H1 (cell line): Measurements from ENCODE around the gene IFT81. TPM values are rescaled to one million over a fixed set of nuclear protein-coding genes. Genes with fewer than 3 reads are reported as not detected.

ENCODE experiments used
- CTCF ChIA-PET: fragments of 300-600 bp; sonication (Branson Sonifier 250); formaldehyde crosslinking; loops from one replicate; lab custom pipeline; 2021; ENCODE audit not compliant: partially characterized antibody; lab: Charles Lee
- POLR2A ChIA-PET: fragments of 300-600 bp; sonication (Branson Sonifier 250); formaldehyde crosslinking; loops from one replicate; lab custom pipeline; 2021; ENCODE audit warnings: inconsistent platforms; ENCODE audit not compliant: partially characterized antibody; lab: Charles Lee
- DNase-seq, 2 experiments: peaks; one replicate each; pipeline versions ENCODE4 v3.0.0 to v3.0.0-alpha.2; 2010 to 2022; ENCODE audit warnings: low spot score in 2 of 2, low read depth in 1 of 2, mixed read lengths in 1 of 2
- FAIRE-seq: peaks from 2 replicates; lab custom pipeline; 2011; peaks lifted over from hg19 to GRCh38; lab: Jason Lieb, UNC
- H2AFZ ChIP-seq: 2 replicates; pipeline ENCODE4 v1.8.1; 2012; ENCODE audit warnings: low read length, inconsistent platforms
- H2AK5ac ChIP-seq: 2 replicates; pipeline ENCODE4 v1.6.1; 2013; ENCODE audit warnings: low read depth, low read length
- H2BK120ac ChIP-seq: replicated peaks from 2 replicates; pipeline ENCODE3; 2013; ENCODE audit warnings: low read depth, low read length, inconsistent platforms
- H2BK12ac ChIP-seq: 2 replicates; pipeline ENCODE4 v1.6.1; 2013; ENCODE audit warnings: low read depth, low read length
- H2BK15ac ChIP-seq: 2 replicates; pipeline ENCODE4 v1.6.1; 2013; ENCODE audit warnings: low read length
- H2BK20ac ChIP-seq: 2 replicates; pipeline ENCODE4 v1.6.1; 2013; ENCODE audit warnings: low read length
- H2BK5ac ChIP-seq: 2 replicates; pipeline ENCODE4 v1.6.1; 2013; ENCODE audit warnings: low read depth, low read length
- H3K14ac ChIP-seq: 2 replicates; pipeline ENCODE4 v1.6.1; 2013; ENCODE audit warnings: inconsistent platforms; ENCODE audit not compliant: insufficient read length
- H3K18ac ChIP-seq: 2 replicates; pipeline ENCODE4 v1.6.1; 2013; ENCODE audit warnings: low read length; ENCODE audit errors: extremely low read depth
- H3K23ac ChIP-seq: 2 replicates; pipeline ENCODE4 v1.6.1; 2013; ENCODE audit warnings: inconsistent platforms; ENCODE audit not compliant: insufficient read length
- H3K23me2 ChIP-seq: 2 replicates; pipeline ENCODE4 v1.6.1; 2013; ENCODE audit warnings: low read depth, low read length
- H3K27ac ChIP-seq: 2 replicates; pipeline ENCODE4 v1.6.1; 2011; ENCODE audit warnings: low read depth, low read length, inconsistent platforms
- H3K27me3 ChIP-seq, 4 experiments: replicated peaks in 1 of 4; 1 replicate in 1 of 4; 2 replicates in 3 of 4; pipeline versions ENCODE4 v1.6.1 to v1.8.1; 2011 to 2013; ENCODE audit warnings: low read length in 3 of 4, mild to moderate bottlenecking in 3 of 4, inconsistent platforms in 2 of 4, mixed read lengths in 2 of 4, moderate library complexity in 1 of 4; ENCODE audit not compliant: control insufficient read depth in 3 of 4, insufficient read depth in 3 of 4; ENCODE audit errors: extremely low read depth in 1 of 4
- H3K36me3 ChIP-seq, 4 experiments: 2 replicates each; pipeline versions ENCODE4 v1.6.1 to v1.8.1; 2011 to 2013; ENCODE audit warnings: mild to moderate bottlenecking in 4 of 4, low read length in 3 of 4, moderate library complexity in 2 of 4, control low read depth in 1 of 4, inconsistent platforms in 1 of 4; ENCODE audit not compliant: insufficient read depth in 4 of 4, control insufficient read depth in 2 of 4
- H3K4ac ChIP-seq: replicated peaks from 2 replicates; pipeline ENCODE3; 2013; ENCODE audit warnings: low read length, low read depth, mixed read lengths, inconsistent platforms; ENCODE audit not compliant: insufficient read length
- H3K4me1 ChIP-seq, 4 experiments: replicated peaks in 1 of 4; 1 replicate in 1 of 4; 2 replicates in 3 of 4; pipeline versions ENCODE4 v1.6.1 to v1.8.1; 2011 to 2013; ENCODE audit warnings: low read length in 3 of 4, inconsistent platforms in 2 of 4, mixed read lengths in 1 of 4; ENCODE audit not compliant: insufficient read depth in 4 of 4, control insufficient read depth in 3 of 4
- H3K4me2 ChIP-seq, 2 experiments: 2 replicates each; pipeline versions ENCODE4 v1.6.1 to v1.8.1; 2011 to 2013; ENCODE audit warnings: low read depth in 2 of 2, low read length in 2 of 2, control low read depth in 1 of 2, inconsistent platforms in 1 of 2, mild to moderate bottlenecking in 1 of 2; ENCODE audit not compliant: insufficient read depth in 1 of 2
- H3K4me3 ChIP-seq, 4 experiments: fragments of 200-600, 300-600 bp in 1 of 4; sonication (generic), shearing (Covaris generic), sonication (Bioruptor Twin) in 1 of 4; 2 replicates each; pipeline versions ENCODE4 v1.5.1 to v1.8.1; 2011 to 2016; ENCODE audit warnings: low read length in 4 of 4, low read depth in 3 of 4, control low read depth in 2 of 4, inconsistent platforms in 2 of 4, mild to moderate bottlenecking in 2 of 4, mixed read lengths in 1 of 4, moderate library complexity in 1 of 4; ENCODE audit not compliant: insufficient read depth in 2 of 4; ENCODE audit errors: extremely low read depth in 1 of 4
- H3K56ac ChIP-seq: replicated peaks from 2 replicates; pipeline ENCODE3; 2013; ENCODE audit warnings: low read depth, mild to moderate bottlenecking, mixed read lengths, low read length, inconsistent platforms; ENCODE audit not compliant: insufficient read length
- H3K79me1 ChIP-seq: 2 replicates; pipeline ENCODE4 v1.6.1; 2013; ENCODE audit warnings: low read depth, low read length, control low read depth
- H3K79me2 ChIP-seq, 2 experiments: 2 replicates each; pipeline versions ENCODE4 v1.6.1 to v1.8.1; 2012 to 2013; ENCODE audit warnings: low read length in 2 of 2, mild to moderate bottlenecking in 2 of 2, inconsistent platforms in 1 of 2; ENCODE audit not compliant: insufficient read depth in 2 of 2, control insufficient read depth in 1 of 2
- H3K9ac ChIP-seq, 4 experiments: replicated peaks in 1 of 4; 1 replicate in 1 of 4; 2 replicates in 3 of 4; pipeline versions ENCODE4 v1.6.1 to v1.8.1; 2011 to 2013; ENCODE audit warnings: low read depth in 3 of 4, low read length in 3 of 4, control low read depth in 2 of 4, mild to moderate bottlenecking in 2 of 4, moderate library complexity in 2 of 4, inconsistent platforms in 1 of 4; ENCODE audit errors: extremely low read depth in 1 of 4
- H3K9me3 ChIP-seq, 2 experiments: 2 replicates each; pipeline versions ENCODE4 v1.6.1 to v1.8.1; 2012 to 2013; ENCODE audit warnings: mild to moderate bottlenecking in 2 of 2, moderate library complexity in 2 of 2, control low read depth in 1 of 2, inconsistent platforms in 1 of 2, low read depth in 1 of 2, low read length in 1 of 2, mixed read lengths in 1 of 2; ENCODE audit not compliant: insufficient read depth in 2 of 2
- H4K20me1 ChIP-seq, 2 experiments: replicated peaks in 1 of 2; 2 replicates each; pipeline versions ENCODE3 to v1.8.1; 2011 to 2013; ENCODE audit warnings: inconsistent platforms in 2 of 2, low read length in 2 of 2, mild to moderate bottlenecking in 1 of 2; ENCODE audit not compliant: insufficient read depth in 2 of 2, control insufficient read depth in 1 of 2
- H4K5ac ChIP-seq: 2 replicates; pipeline ENCODE4 v1.6.1; 2013; ENCODE audit warnings: low read length, low read depth, mixed read lengths, inconsistent platforms; ENCODE audit not compliant: insufficient read length
- H4K8ac ChIP-seq: 2 replicates; pipeline ENCODE4 v1.8.0; 2013; ENCODE audit warnings: mild to moderate bottlenecking, moderate library complexity, low read length, inconsistent platforms; ENCODE audit not compliant: insufficient read depth; ENCODE audit errors: extremely low read depth
- H4K91ac ChIP-seq: replicated peaks from 2 replicates; pipeline ENCODE3; 2013; ENCODE audit warnings: low read length, mixed read lengths, inconsistent platforms; ENCODE audit not compliant: insufficient read length
- ATF2 ChIP-seq: IDR thresholded peaks from 2 replicates; pipeline ENCODE4 v1.6.1; 2012; ENCODE audit warnings: low read length, inconsistent platforms
- CEBPB ChIP-seq: IDR thresholded peaks from 2 replicates; pipeline ENCODE4 v1.6.1; 2012; ENCODE audit warnings: low read depth, low read length
- GTF2F1 ChIP-seq: IDR thresholded peaks from 2 replicates; pipeline ENCODE4 v1.6.1; 2012; ENCODE audit warnings: low read depth, low read length, improper control_type of control experiment, borderline replicate concordance
- HDAC2 ChIP-seq, 2 experiments: fragments of 300-600 bp in 1 of 2; sonication (generic) in 1 of 2; IDR thresholded peaks; 2 replicates each; pipeline ENCODE4 v1.6.1; 2011 to 2012; ENCODE audit warnings: low read depth in 2 of 2, low read length in 2 of 2, mild to moderate bottlenecking in 2 of 2, moderate library complexity in 2 of 2, borderline replicate concordance in 1 of 2, inconsistent platforms in 1 of 2
- HDAC6 ChIP-seq: IDR thresholded peaks from one replicate; pipeline ENCODE4 v1.7.1; 2012; ENCODE audit warnings: low read depth, mild to moderate bottlenecking, inconsistent platforms, low read length, moderate library complexity
- KDM4A ChIP-seq: IDR thresholded peaks from one replicate; pipeline ENCODE4 v1.7.1; 2012; ENCODE audit warnings: low read depth, mild to moderate bottlenecking, moderate library complexity, low read length, inconsistent platforms; ENCODE audit not compliant: severe bottlenecking
- MAX ChIP-seq: IDR thresholded peaks from 2 replicates; pipeline ENCODE4 v1.6.1; 2012; ENCODE audit warnings: inconsistent platforms
- POU5F1 ChIP-seq: IDR thresholded peaks from 2 replicates; pipeline ENCODE4 v1.6.1; 2011; ENCODE audit warnings: low read depth, mild to moderate bottlenecking, low read length, moderate library complexity
- RNF2 ChIP-seq: fragments of 200-900, 300-1000 bp; sonication (generic); IDR thresholded peaks from 2 replicates; pipeline ENCODE4 v1.7.1; 2016; ENCODE audit warnings: borderline replicate concordance, low read depth, mild to moderate bottlenecking, antibody characterized with exemption, low read length; ENCODE audit not compliant: poor library complexity, severe bottlenecking; ENCODE audit errors: missing control alignments
- TAF1 ChIP-seq: IDR thresholded peaks from 2 replicates; pipeline ENCODE4 v1.6.1; 2011; ENCODE audit warnings: mild to moderate bottlenecking, low read depth, low read length
- YY1 ChIP-seq: IDR thresholded peaks from 2 replicates; pipeline ENCODE4 v1.6.1; 2011; ENCODE audit warnings: low read depth, mild to moderate bottlenecking, low read length
- ZNF274 ChIP-seq: IDR thresholded peaks from 2 replicates; pipeline ENCODE4 v1.7.0; 2012; ENCODE audit warnings: low read length, borderline replicate concordance; ENCODE audit errors: extremely low read depth
- WGBS, 2 experiments: shearing (Covaris generic) in 1 of 2; methylation state at CpG; one replicate each; pipeline versions ENCODE4 v1.1.6 to v1.1.7; 2013 to 2015; ENCODE audit warnings: low lambda C conversion rate in 2 of 2, mixed read lengths in 2 of 2, inconsistent platforms in 1 of 2, low coverage in 1 of 2, missing lambda C conversion rate in 1 of 2; ENCODE audit not compliant: insufficient replicate concordance in 2 of 2, insufficient coverage in 1 of 2, insufficient read length in 1 of 2; ENCODE audit errors: extremely low coverage in 1 of 2, missing lambda C conversion rate in 1 of 2; 5-methylcytosine and 5-hydroxymethylcytosine counted together
- polyA plus RNA-seq, 7 experiments: library from polyadenylated mRNA; depleted of rRNA in 3 of 7; stranded (reverse) in 5 of 7; unstranded in 2 of 7; fragments of >200 nt in 5 of 7; fragments of 200-250 nt in 2 of 7; gene quantifications; 1 replicate in 5 of 7; 2 replicates in 1 of 7; 4 replicates in 1 of 7; pipeline versions ENCODE4 v1.2.1 to v1.2.3, GENCODE V29; 2011 to 2013; ENCODE audit warnings: missing spikeins in 2 of 7, mixed read lengths in 2 of 7
- total RNA-seq: library from RNA; stranded (reverse); fragmentation: NEBNext Ultra II Directional; extraction: Animal tissue kit (Norgen Biotek cat#: 25700); gene quantifications from 2 replicates; pipeline ENCODE4 v1.2.1, GENCODE V29; 2021

The IFT81 gene
- total and polyA plus RNA-seq, 2 of the 8 experiments (the other 6 are each of a cell fraction or from before 2014, with no cell fraction given): 4.1 to 14.5 TPM

GRCh38 chr12:110227138-110227537, 103.0 kb downstream of the IFT81 start:
- no peaks in the 10 kb centered on the region for H3K9me3 ChIP-seq
- H3K27me3 ChIP-seq: no peaks in the 10 kb centered on the region
- no peak overlapping the region for H2AK5ac ChIP-seq
- H3K36me3 ChIP-seq: no peaks in the 10 kb centered on the region
- peaks cover 0 to 2% (median 0%) of the 10 kb centered on the region in 4 experiments; a peak in 1 of 7 replicates for H3K4me1 ChIP-seq
- no peak overlapping the region for H2BK5ac ChIP-seq
- no peak overlapping the region for H2BK20ac ChIP-seq
- H3K9ac ChIP-seq: no peak overlapping the region
- FAIRE-seq (no peak), DNase-seq (no peak)
- 89% methylated on average over 3 of the region's 3 CpGs; no CpG with 5 or more reads in 1 of the 2 experiments for WGBS, 2 experiments
- no peak overlapping the region for H3K14ac ChIP-seq
- no peaks in the 10 kb centered on the region for H3K23me2 ChIP-seq
- no peak overlapping the region for H2BK15ac ChIP-seq
- no peak overlapping the region for H4K5ac ChIP-seq
- H3K23ac ChIP-seq: no peak overlapping the region
- no peak overlapping the region for H2BK12ac ChIP-seq
- H3K4me2 ChIP-seq: no peak overlapping the region
- POLR2A ChIA-PET: interaction anchor here (1.0 kb wide), 1 partner anchor 17 kb away, joined by 3 read pairs; no protein-coding TSS in a partner anchor
- H2AFZ ChIP-seq: no peak overlapping the region
- H3K4ac ChIP-seq: no peak overlapping the region
- H3K27ac ChIP-seq: no peak overlapping the region
- H3K79me1 ChIP-seq: no peaks in the 10 kb centered on the region
- CTCF ChIA-PET: interaction anchor here (0.6 to 1.6 kb wide), 4 partner anchors 23 to 132 kb away, joined by 3 read pairs; no protein-coding TSS in a partner anchor
- H3K79me2 ChIP-seq: no peaks in the 10 kb centered on the region
- H4K20me1 ChIP-seq: no peaks in the 10 kb centered on the region
- no peak overlapping the region for H3K4me3 ChIP-seq
- no peak overlapping the region for H4K8ac ChIP-seq
- H4K91ac ChIP-seq: no peak overlapping the region
- H2BK120ac ChIP-seq: no peak overlapping the region
- no peak overlapping the region for H3K18ac ChIP-seq
- no peak overlapping the region for H3K56ac ChIP-seq
- TF ChIP-seq YY1 (no peak), HDAC2 (IDR thresholded peaks at IDR 0.05; ENCODE audit: borderline replicate concordance in 1 of 2, low read depth in 2 of 2, low read length in 2 of 2) (no peak), CEBPB (no peak), HDAC6 (no peak), ZNF274 (no peak), TAF1 (no peak), GTF2F1 (no peak), POU5F1 (no peak), MAX (no peak), ATF2 (no peak), KDM4A (no peak), RNF2 (no peak)
